Stimulated activated CD8-positive, alpha-beta memory T cell treated with anti-CD3 and anti-CD28 coated beads, Interleukin-4, amount 100 ng/mL, for 4 hours (primary cell): Measurements from ENCODE around the gene PTPRG.

Experiments
- DNase-seq, 2 donors: peaks; one replicate each; pipeline ENCODE4 v3.0.0-alpha.2; 2020; ENCODE audit warnings: low read depth in 2 of 2, low spot score in 1 of 2

PTPRG gene

DNA sequence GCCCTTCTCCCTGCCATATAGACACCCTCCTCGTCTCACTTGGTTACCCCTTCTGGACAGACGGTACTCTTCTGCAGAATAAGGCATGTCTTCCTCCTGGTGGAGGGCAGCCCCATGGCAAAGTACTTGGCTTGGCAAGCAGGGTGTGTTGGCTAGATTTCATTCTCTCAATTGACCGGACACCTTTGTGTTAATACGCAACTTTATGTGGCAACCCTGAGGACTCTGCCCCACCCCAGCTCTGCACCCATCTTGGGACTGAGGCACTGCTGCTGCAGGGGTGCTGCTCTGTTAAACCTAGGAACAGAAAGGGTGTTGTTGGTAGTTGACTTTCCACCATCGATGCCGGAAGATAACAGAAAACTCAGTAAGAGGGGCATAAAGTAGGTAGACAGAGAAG is 55.2 kb downstream of the PTPRG start:
- DNase-seq: no peak

DNA sequence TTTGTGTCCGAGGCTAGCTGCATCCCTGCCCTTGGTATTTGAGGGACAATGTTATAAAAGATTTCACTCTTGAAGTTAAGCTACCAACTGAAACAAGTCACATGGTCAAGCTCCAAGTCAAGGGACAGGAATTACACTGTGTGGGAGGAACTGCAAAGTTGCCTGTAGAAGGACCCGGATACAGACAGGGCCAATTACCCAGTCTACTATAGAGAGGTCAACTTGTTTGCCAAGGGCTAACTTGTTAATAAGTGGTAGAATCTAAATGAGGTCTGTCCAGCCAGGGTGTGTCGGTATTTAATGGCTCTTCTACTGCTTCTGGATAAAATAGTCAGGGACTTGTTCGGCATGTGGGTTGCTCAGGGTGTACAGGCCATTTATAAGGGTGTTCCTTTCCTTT is 55.7 kb downstream of the PTPRG start:
- DNase-seq: no peak

DNA sequence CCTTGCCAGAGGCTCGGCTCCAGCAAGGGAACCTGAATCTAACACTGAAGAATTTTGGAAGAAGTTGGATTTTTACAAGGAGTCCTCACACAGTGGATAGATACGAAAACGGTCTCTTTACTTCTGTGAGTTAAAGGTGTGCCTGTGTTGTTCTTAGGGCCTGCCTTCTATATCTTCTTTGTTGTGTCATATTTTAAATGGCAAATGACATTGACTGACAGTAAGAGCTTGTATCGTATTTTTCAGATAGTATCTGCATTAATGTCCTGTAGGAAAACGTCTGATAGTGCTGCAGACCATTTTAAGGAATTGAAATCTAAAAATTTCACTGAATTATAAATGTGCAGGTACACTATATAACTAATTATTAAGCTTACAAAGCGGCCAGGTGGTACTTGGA is 56.3 kb downstream of the PTPRG start:
- no peak for DNase-seq

DNA sequence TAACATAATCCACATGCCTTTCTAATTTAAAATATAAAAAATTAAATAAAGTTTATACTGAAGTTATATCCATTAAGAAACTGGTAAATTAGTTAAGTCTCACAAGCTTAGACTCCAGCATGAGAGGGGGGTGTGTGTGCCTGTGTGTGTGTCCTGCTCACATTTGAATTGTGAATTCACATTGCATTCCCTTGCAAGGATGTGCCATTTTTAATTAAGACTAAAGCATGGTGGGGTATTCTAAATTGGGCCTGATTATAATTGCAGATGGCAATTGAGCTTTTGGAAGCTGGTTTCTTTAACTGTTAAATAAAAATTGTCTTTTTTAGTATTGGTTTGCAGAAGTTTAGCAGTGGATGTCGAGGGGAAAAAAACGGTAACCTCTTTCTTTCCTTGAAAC is 56.9 kb downstream of the PTPRG start:
- DNase-seq: no peak

DNA sequence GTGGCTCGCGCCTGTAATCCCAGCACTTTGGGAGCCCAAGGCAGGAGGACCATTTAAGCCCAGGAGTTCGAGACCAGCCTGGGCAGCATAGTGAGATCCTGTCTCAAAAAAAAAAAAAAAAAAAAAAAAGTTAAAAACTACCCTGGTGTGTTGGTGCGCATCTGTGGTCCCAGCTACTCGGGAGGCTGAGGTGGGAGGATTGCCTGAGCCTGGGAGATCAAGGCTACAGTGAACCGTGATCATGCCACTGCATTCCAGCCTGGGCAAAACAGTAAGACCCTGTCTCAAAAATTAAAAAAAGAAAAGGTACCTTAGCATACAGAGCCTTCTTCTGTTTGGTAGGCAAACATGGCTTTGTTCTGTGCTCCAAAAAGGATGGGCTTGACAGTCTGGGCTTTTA is 57.5 kb downstream of the PTPRG start:
- DNase-seq: no peak

DNA sequence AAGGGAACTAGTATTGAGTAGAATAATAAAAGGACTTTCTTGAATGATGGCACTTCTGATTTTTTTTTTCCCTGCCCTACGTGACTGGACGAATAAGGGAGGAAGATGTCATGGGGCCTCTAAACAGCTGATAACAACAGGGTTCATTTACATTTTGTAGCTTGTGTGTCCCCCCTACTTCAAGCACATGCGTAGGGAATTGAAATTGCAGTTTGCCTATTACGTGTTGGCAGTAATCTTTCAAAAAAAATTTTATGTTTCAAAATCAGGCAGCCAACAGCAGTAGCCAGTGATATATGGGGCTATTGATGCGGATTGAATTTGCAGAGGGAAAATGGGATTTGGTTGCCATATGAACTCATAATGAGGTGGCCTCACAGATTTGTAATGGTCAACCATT is 58.7 kb downstream of the PTPRG start:
- DNase-seq: no peak

DNA sequence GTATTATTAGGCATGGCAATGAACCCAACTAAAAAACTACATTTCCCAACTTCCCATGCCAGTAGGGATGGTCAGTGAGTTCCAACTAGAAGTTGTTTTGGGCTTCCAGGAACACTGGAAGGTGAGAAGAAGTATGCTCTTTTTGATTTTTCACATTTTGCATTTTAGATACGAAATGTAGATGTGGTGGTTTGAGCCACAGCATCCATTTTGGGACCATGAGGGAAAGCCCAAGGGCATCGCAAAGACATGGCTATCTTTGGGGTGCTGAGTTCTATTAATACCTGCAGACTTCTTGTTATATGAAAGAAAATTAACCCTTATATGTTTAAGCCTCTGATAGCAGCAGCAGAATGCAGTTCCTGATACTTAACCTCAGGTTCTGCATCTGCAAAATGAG is 62.9 kb downstream of the PTPRG start:
- DNase-seq: no peak

DNA sequence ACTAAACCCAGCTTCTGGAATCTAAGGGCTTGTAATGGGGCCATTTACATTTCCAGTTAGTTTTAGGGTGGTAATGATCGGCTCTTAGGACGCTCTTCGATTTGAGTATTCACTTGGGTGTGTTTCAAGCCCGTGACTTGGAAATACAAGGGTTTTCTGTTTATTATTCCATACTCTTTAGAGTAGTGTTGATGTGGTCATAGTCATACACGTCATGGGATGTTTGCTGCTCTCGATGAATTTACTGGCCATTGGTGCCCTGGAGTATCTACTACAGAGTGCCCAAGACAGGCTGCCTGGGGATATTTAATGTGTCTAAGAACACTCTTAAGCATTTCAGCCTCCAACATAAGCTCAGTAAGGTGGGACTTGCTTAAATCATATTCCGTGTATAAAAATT is 64.1 kb downstream of the PTPRG start:
- no peak for DNase-seq

DNA sequence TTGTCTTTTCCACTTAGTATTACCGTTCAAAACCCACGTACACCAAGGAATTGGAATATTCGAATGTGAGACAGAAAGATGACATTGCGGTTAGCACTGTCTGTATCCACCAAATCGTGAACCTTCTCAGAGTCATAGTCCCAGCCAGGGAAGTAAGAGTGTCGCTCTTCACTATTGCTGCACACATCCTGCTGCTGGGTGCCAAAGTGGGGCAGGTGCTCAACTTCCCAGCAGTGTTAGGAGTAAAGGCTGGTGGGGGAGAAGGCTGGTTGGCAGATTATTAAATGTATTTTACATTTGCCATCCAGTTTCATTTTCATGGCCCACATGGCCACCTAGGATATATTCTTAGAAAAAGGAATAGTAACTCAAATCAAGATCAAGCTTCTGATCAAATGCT is 65.1 kb downstream of the PTPRG start:
- no peak for DNase-seq

DNA sequence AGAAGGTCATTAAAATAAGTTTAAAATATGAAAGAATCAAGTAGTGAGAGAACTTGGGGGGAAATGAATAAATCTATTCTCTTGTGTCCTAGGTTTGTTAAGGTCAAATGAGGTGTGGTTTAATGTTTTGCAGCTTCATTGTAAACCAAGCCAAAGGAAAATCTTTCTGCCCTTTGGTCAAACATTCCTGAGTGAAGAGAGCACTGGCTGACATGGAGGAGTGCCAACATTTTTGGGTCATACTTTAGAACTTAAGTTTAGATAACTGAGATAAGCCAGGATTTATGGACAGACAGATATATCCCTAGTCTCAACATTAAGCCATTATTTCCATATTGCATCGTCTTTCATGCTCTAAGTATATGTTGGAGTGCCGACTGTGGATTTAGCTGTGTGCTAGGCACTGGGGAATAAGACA is 66.4 kb downstream of the PTPRG start:
- DNase-seq: no peak

DNA sequence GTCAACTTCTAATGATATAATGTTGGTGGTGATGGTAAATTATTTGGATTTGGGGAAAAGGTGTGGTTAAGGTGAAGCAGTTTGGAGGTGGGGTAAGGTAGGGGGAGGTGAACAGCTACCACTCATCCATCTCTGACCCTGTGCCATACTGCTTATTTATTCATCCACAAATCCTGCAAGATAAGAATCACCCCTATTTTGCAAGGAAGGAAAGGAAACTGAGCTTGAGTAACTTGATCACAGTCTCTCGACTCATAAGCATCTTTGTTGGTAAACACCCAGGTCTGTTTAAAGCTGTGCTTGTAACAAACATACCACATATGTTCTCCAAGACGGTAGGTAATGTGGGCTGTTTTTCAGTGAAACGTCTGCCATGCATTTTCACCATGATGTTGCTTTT is 67.3 kb downstream of the PTPRG start:
- DNase-seq: no peak

DNA sequence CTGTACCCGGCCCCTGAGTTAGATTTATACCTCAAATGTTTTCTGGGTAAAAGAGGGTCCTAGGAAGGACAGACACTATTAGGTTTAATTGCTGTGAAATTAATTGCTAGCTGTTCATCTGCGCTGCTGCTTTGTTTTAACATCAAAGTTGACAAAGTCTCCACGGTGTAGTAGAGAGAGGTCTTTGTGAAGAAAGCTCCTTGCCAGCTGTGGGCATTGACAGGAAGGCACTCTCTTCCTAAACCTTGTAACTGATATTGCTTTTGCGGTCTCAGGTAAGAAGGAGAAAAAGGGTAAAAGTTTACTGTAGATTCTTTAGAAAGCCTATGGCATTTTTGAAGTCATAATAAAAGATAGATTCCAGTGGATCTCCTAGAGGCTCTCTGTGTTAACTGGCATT is 68.1 kb downstream of the PTPRG start:
- DNase-seq: no peak

DNA sequence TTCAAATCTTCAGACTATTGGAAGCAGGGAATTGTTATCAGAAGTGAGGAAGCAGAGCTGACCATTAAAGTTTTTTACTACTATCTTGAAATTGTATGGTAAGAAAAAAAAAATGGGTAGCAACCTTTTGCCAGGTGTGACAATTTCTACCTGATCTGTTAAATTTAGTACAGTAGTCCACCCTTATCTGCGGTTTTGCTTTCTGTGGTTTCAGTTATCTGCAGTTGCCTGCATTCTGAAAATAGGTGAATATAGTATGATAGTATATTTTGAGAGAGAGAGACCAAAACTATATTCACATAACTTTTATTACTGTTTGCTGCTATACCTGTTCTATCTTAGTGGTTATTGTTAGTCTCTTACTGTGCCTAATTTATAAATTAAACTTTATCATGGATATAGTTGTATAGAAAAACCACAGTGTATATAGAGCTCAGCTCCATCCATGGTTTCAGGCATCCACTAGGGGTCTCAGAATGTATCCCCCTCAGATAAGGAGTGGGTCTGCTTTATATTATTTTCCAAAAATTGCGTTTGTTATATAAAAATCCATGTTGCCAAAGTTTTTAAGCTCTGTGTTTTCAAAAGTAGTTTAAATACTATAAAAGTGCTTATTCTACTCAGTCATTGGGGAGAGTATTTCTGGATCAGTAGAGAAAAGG is 69.9 kb downstream of the PTPRG start:
- DNase-seq: no peak

DNA sequence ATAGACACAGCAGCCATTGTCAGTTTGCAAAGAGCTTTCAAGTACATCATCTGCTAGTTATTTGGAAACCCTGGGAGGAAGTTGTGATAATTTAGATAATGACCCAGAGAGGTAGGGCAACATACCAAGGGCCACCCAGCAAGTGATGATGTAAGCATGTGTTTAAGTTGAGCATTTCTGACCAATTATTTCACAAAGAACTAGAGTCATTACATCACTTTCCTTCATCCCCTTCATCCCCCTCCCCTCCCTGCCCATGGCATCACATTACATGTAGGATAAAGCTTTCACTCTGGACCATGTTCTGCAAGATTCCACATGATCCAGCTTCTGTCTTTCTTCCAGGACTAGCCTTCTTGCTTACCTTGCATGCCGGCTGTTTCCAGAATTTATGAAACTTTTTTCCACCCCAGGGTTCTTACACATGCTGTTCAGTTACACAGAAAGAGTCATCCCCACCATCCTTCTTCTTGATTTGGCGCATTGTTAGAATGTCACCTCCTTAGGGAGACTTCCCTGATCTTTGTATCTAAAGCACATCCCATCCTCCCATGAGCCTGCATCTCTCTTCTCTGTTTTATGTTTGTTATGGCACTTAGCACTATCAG is 71.3 kb downstream of the PTPRG start:
- DNase-seq: no peak

DNA sequence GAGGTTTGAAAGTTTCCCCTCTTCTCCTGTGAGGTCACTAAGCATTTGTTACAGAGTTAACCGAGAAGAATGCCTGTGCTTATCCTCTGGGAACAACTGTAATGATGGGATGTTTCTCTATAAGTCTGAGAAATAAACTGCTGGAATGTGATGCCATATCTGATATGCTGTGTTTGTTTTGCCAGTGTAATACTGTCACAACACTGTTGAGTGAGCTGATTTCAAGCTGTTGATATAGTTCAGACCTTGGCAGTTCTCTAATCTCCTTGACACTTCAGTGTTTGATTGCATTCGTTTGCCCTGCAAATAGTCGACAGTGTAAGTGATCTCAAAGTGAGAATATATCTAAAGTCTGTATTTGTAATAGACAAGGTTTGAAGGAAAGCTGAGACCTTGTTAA is 73.3 kb downstream of the PTPRG start:
- DNase-seq: no peak

DNA sequence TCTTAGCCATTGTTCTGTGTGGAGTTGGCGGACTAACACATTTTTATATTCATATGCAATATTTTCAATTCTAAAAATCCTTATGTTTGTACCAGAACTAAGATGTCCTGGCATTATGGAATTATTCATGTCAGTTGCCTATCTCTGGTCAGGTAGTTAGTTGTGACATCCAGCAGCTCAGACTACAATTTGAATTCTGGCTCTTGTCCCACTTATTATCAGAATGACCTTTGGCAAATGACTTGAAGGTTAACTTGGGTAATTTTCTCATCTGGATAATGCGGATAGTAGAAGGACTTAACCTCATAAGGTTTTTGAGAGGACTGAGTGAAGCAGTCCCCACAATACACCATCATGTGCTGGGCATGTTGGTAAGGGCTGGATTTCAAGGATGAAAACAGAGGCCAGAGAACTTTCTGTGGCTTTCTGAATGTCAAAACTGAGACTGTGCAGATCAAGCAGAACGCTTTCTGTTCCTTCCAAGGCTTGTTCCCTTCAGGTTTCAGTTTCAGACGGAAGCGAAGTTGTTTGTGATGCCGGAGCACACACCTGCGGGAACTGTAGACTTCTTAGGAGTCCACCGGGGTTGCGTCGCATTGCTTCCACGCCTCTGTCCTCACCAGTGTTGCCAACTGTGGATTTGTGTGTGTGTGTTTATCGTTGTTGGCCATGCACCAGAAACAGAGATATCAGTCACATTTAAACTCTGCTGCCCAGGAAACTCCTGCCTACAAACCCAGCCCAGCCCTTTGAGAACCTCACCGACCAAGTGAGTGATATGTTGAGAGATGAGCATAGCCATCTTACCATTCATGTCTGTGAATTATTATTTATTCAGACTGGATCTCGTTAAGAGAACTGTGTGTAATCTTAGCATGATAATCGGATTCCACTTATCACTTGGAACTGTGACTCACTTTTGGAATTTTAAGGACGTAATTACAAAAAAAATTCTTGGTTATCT is 76.0 kb downstream of the PTPRG start:
- no peak for DNase-seq

DNA sequence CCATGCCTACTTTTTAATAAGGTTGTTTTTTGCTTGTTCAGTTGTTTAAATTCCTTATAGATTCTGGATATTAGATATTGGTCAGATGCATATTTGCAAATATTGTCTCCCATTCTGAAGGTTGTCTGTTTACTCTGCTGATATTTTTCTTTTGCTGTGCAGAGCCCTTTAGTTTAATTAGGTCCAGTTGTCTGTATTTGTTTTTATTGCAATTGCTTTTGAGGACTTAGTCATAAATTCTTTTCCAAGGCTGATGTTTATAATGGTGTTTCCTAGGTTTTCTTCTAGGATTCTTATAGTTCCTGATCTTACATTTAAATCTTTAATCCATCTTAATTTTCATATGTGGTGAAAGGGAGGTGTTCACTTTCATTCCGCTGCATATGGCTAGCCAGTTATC is 77.4 kb downstream of the PTPRG start:
- no peak for DNase-seq

DNA sequence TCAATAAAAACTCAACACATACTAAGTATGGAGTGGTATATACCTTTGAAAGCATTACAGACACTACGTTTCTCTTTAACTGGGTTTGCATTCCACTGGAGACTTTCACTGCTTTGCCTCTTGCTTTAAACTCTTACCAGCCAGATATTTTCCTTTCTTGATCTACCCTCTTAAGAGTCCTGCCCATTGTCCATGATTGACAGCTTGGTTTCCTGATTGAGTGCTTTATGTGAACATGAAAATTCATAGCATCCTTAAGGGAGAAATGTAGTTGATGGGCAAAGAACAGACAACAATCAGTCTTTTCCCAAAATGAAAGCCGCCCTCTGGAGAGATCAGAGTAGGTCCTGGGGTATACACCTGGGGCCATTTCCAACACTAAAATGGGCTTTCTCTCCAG is 78.6 kb downstream of the PTPRG start:
- no peak for DNase-seq

DNA sequence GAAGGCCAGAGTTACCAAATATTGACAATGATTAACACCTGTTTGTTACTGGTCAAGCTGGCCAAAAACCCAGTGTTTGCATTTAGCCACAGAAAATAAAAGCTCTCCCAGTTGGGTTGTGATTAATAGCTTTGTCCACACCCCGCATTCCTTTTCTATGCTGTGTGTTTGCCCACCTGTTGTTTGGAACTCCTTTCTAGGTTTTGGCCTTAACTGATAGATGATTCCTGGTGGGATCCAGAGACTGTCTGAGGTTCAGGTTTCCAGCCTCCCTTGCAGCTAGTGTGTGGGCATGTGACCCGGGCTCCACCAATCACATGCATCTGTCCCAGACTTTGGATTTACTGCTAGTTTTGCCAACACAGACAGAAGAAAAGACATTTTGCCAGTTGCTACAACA is 83.8 kb downstream of the PTPRG start:
- no peak for DNase-seq

DNA sequence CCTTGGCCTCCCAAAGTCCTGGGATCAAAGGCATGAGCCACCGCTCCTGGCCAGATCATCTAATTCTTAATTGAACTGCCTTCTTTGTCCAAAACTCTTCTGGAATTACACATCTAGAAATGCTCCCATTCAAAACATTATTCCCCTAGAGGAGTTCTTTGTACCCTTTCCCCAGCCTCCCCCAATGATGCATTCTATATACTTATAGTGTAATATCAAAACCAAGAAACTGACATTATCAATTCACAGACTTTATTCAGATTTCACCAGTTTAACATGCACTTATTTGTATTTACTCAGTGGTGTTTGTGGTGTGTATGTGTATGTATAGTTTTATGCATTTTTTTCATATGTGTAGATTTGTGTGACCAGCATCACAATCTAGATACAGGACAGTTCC is 85.0 kb downstream of the PTPRG start:
- DNase-seq: no peak

DNA sequence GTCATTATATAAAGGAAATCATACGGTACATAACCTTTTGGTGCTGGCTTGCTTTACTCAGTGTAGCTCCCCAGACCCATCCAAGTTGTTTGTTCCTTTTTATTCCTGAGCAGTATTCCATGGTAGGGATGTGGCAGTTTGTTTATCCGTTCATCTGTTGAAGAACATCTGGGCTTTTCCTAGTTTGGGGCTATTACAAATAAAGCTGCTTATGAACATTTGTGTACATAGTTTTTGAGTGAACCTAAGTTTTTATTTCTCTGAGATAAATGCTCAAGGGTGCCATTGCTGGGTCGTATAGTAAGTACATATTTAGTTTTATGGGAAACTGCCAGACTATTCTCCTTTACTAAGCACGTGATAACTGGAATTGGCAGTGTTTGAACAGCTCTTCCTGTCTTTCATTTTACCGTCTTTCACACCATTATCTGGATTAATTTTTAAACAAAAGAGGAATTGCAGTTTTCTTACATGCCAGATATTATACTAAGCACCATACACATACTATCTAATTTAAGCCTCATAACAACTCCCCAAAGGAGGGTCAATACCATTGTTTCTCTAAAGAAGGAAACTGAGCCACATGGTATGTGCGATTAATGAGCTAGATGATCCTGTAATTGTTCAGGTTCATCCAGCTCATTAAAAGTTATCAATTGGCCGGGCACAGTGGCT is 85.6 kb downstream of the PTPRG start:
- no peak for DNase-seq

DNA sequence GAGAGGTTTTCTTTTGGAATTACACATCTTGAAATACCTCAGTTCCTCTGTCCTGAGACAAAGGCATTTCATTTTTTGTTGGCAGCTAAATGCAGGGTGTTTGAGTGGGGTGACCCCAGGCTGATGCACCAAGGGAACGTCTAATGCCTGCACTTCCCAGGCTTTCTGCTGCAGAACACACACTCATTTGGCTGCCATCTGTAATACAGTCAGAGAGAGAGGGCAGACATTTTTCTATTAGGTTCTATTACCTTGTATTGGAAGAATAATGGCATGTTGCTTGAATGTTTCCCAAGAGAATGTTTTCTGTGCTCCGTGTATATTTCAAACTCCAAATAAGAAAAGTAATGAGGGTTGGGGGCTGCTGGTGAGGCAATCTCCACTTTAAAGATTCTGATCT is 87.1 kb downstream of the PTPRG start:
- no peak for DNase-seq
